HepG2 (cell line): ENCODE measurements around the gene DCLRE1C. TPM values are rescaled to one million over a fixed set of nuclear protein-coding genes. Genes with fewer than 3 reads are reported as not detected.
A peak's percentile ranks its signal among the peaks of the same experiment; 100 is the strongest.

Experiments
- BRCA1 ChIP-seq: sonication (generic); formaldehyde crosslinking; IDR thresholded peaks from 2 replicates; pipeline ENCODE4 v1.4.0; 2020; ENCODE audit warnings: missing genetic modification reagents
- CENPT ChIP-seq: sonication (generic); formaldehyde crosslinking; IDR thresholded peaks from 2 replicates; pipeline ENCODE4 v1.8.0; 2022; ENCODE audit warnings: low read depth, mild to moderate bottlenecking, moderate library complexity, missing genetic modification reagents
- FIP1L1 ChIP-seq: fragments of 200-400 bp; formaldehyde crosslinking; IDR thresholded peaks from 2 replicates; pipeline ENCODE4 v1.6.1; 2018; ENCODE audit warnings: low read depth, mild to moderate bottlenecking, low read length, moderate library complexity, borderline replicate concordance; ENCODE audit not compliant: insufficient read depth
- KDM4B ChIP-seq: sonication (generic); formaldehyde crosslinking; IDR thresholded peaks from 2 replicates; pipeline ENCODE4 v1.4.0; 2020; ENCODE audit warnings: missing genetic modification reagents
- MIER2 ChIP-seq: IDR thresholded peaks from 2 replicates; pipeline ENCODE4 v1.6.1; 2016; ENCODE audit warnings: missing biosample characterization, missing genetic modification reagents
- PITX1 ChIP-seq: sonication (generic); formaldehyde crosslinking; IDR thresholded peaks from 2 replicates; pipeline ENCODE4 v1.5.1; 2020; ENCODE audit warnings: mild to moderate bottlenecking, missing genetic modification reagents
- SP1 ChIP-seq, 2 experiments: fragments of 450-650 bp in 1 of 2; sonication (generic) in 1 of 2; formaldehyde crosslinking in 1 of 2; IDR thresholded peaks; 2 replicates each; pipeline versions ENCODE4 v1.4.0 to v1.6.1; 2016 to 2020; ENCODE audit warnings: missing genetic modification reagents in 1 of 2
- TCF7 ChIP-seq: sonication (generic); IDR thresholded peaks from 2 replicates; pipeline ENCODE4 v1.6.1; 2016; ENCODE audit warnings: antibody characterized with exemption, low read depth
- TOE1 ChIP-seq: sonication (generic); formaldehyde crosslinking; IDR thresholded peaks from 2 replicates; pipeline ENCODE4 v1.4.0; 2020; ENCODE audit warnings: mild to moderate bottlenecking, missing genetic modification reagents
- ZFYVE20 ChIP-seq: sonication (generic); formaldehyde crosslinking; IDR thresholded peaks from 2 replicates; pipeline ENCODE4 v1.8.0; 2023; ENCODE audit warnings: low read depth, mild to moderate bottlenecking, moderate library complexity, missing genetic modification reagents, borderline replicate concordance
- ZKSCAN8 ChIP-seq: IDR thresholded peaks from 2 replicates; pipeline ENCODE4 v1.6.1; 2016; ENCODE audit warnings: borderline replicate concordance, missing genetic modification reagents, missing compliant biosample characterization
- ZNF329 ChIP-seq: sonication (generic); formaldehyde crosslinking; IDR thresholded peaks from 2 replicates; pipeline ENCODE4 v1.9.0; 2021; ENCODE audit warnings: low read depth, mild to moderate bottlenecking, missing genetic modification reagents
- ZNF792 ChIP-seq: IDR thresholded peaks from 2 replicates; pipeline ENCODE4 v1.6.1; 2016
- polyA plus RNA-seq, 8 experiments: library from polyadenylated mRNA; depleted of rRNA in 3 of 8; stranded (reverse) in 7 of 8; unstranded in 1 of 8; fragments of >200 nt; fragmentation: Illumina TruSeq in 4 of 8; extraction: Trizol in 4 of 8; gene quantifications; 2 replicates each; pipeline versions ENCODE4 v1.2.1 to v1.2.3, GENCODE V29; 2011 to 2016; ENCODE audit warnings: low read depth in 4 of 8, missing spikeins in 1 of 8, mixed read lengths in 1 of 8; ENCODE audit not compliant: insufficient read depth in 1 of 8
- total RNA-seq, 5 experiments: library from RNA; depleted of rRNA; stranded (reverse); fragments of >200 nt; fragmentation: Illumina TruSeq; extraction: Trizol; gene quantifications; 2 replicates each; pipeline ENCODE4 v1.2.3, GENCODE V29; 2016; ENCODE audit warnings: low read depth in 1 of 5
- TF ChIP-seq, protein P1 (sequence below): IDR thresholded peaks from 2 replicates; pipeline ENCODE4 v1.6.1; 2016; ENCODE audit warnings: missing compliant biosample characterization, missing genetic modification reagents, borderline replicate concordance
- TF ChIP-seq, protein P2 (sequence below): sonication (generic); formaldehyde crosslinking; IDR thresholded peaks from 2 replicates; pipeline ENCODE4 v1.4.0; 2020; ENCODE audit warnings: missing genetic modification reagents
- TF ChIP-seq, protein P3 (sequence below): sonication (generic); formaldehyde crosslinking; IDR thresholded peaks from 2 replicates; pipeline ENCODE4 v1.4.0; 2020; ENCODE audit warnings: missing genetic modification reagents, mild to moderate bottlenecking, borderline replicate concordance
- TF ChIP-seq, protein P4 (sequence below): IDR thresholded peaks from 2 replicates; pipeline ENCODE4 v1.6.1; 2016; ENCODE audit warnings: low read depth, missing genetic modification reagents, missing compliant biosample characterization

Gene DCLRE1C
- total and polyA plus RNA-seq, 2 of the 13 experiments (the other 11 are each of a cell fraction or from before 2014, with no cell fraction given): 3.0 to 10.3 TPM

DNA sequence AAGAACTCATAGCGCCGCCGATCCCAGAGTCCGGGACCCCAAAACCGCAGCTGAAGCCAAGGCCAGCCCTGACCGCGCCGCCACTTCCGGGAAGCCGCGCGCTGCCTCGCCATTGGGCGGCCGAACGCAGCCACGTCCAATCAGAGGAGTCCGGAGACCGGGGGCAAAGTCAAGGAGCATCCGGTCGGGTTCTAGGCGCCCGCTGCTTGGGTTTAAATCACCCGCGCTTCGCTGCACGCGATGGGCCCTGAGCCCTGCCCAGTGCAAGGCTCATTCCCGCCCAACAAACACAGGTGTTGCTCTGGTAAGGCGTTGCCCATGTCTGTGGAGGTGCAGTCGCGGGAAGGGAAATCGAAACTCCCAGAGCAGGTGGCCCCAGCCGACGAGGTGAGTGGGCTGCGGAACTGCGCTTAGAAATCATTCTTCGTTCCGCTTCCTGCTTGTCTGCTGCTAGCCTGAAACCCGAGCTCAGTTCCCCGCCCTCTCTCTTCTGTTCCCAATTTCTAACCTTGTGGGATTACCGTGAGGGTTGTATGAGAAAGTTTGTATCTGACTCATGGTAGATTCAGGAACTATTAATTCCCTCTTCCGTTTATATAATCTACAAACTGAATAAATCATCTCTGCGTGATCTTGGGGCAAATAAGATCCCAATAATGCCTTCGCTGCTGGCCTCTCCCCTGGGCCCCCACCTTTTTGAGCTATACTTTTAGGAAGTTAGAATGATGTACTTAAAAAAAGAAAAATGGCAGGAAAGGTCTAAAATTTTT is at the start of gene DCLRE1C (continued):
- TF ChIP-seq, protein P1, sequence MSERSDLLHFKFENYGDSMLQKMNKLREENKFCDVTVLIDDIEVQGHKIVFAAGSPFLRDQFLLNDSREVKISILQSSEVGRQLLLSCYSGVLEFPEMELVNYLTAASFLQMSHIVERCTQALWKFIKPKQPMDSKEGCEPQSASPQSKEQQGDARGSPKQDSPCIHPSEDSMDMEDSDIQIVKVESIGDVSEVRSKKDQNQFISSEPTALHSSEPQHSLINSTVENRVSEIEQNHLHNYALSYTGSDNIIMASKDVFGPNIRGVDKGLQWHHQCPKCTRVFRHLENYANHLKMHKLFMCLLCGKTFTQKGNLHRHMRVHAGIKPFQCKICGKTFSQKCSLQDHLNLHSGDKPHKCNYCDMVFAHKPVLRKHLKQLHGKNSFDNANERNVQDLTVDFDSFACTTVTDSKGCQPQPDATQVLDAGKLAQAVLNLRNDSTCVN (CRISPR knock-in tag): peak; percentile 66; the same call in 1 of the 2 replicates
- TF ChIP-seq ZNF792 (CRISPR knock-in tag) (peak; percentile 78; the same call in 1 of the 2 replicates), ZFYVE20 (CRISPR knock-in tag) (peak; percentile 97), TCF7 (no peak), MIER2 (CRISPR knock-in tag) (peak; percentile 47; the same call in 1 of the 2 replicates), BRCA1 (CRISPR knock-in tag) (0 out of 2 replicates have a peak, but pooled peaks have one; percentile 6), SP1 (IDR thresholded peaks at IDR 0.05) (no peak), SP1 (CRISPR knock-in tag; IDR thresholded peaks at IDR 0.05) (no peak), ZNF329 (CRISPR knock-in tag) (peak; percentile 83; the same call in 1 of the 2 replicates), ZKSCAN8 (no peak), PITX1 (CRISPR knock-in tag) (peak; percentile 93), KDM4B (CRISPR knock-in tag) (no peak), CENPT (CRISPR knock-in tag) (peak; percentile 98), TOE1 (CRISPR knock-in tag) (0 out of 2 replicates have a peak, but pooled peaks have one; percentile 85), FIP1L1 (no peak)
- TF ChIP-seq, protein P2, sequence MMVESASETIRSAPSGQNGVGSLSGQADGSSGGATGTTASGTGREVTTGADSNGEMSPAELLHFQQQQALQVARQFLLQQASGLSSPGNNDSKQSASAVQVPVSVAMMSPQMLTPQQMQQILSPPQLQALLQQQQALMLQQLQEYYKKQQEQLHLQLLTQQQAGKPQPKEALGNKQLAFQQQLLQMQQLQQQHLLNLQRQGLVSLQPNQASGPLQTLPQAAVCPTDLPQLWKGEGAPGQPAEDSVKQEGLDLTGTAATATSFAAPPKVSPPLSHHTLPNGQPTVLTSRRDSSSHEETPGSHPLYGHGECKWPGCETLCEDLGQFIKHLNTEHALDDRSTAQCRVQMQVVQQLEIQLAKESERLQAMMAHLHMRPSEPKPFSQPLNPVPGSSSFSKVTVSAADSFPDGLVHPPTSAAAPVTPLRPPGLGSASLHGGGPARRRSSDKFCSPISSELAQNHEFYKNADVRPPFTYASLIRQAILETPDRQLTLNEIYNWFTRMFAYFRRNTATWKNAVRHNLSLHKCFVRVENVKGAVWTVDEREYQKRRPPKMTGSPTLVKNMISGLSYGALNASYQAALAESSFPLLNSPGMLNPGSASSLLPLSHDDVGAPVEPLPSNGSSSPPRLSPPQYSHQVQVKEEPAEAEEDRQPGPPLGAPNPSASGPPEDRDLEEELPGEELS: 0 out of 2 replicates have a peak, but pooled peaks have one; percentile 48
- TF ChIP-seq, protein P3, sequence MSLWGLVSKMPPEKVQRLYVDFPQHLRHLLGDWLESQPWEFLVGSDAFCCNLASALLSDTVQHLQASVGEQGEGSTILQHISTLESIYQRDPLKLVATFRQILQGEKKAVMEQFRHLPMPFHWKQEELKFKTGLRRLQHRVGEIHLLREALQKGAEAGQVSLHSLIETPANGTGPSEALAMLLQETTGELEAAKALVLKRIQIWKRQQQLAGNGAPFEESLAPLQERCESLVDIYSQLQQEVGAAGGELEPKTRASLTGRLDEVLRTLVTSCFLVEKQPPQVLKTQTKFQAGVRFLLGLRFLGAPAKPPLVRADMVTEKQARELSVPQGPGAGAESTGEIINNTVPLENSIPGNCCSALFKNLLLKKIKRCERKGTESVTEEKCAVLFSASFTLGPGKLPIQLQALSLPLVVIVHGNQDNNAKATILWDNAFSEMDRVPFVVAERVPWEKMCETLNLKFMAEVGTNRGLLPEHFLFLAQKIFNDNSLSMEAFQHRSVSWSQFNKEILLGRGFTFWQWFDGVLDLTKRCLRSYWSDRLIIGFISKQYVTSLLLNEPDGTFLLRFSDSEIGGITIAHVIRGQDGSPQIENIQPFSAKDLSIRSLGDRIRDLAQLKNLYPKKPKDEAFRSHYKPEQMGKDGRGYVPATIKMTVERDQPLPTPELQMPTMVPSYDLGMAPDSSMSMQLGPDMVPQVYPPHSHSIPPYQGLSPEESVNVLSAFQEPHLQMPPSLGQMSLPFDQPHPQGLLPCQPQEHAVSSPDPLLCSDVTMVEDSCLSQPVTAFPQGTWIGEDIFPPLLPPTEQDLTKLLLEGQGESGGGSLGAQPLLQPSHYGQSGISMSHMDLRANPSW (CRISPR knock-in tag): peak; percentile 96; the same call in 1 of the 2 replicates
- TF ChIP-seq, protein P4, sequence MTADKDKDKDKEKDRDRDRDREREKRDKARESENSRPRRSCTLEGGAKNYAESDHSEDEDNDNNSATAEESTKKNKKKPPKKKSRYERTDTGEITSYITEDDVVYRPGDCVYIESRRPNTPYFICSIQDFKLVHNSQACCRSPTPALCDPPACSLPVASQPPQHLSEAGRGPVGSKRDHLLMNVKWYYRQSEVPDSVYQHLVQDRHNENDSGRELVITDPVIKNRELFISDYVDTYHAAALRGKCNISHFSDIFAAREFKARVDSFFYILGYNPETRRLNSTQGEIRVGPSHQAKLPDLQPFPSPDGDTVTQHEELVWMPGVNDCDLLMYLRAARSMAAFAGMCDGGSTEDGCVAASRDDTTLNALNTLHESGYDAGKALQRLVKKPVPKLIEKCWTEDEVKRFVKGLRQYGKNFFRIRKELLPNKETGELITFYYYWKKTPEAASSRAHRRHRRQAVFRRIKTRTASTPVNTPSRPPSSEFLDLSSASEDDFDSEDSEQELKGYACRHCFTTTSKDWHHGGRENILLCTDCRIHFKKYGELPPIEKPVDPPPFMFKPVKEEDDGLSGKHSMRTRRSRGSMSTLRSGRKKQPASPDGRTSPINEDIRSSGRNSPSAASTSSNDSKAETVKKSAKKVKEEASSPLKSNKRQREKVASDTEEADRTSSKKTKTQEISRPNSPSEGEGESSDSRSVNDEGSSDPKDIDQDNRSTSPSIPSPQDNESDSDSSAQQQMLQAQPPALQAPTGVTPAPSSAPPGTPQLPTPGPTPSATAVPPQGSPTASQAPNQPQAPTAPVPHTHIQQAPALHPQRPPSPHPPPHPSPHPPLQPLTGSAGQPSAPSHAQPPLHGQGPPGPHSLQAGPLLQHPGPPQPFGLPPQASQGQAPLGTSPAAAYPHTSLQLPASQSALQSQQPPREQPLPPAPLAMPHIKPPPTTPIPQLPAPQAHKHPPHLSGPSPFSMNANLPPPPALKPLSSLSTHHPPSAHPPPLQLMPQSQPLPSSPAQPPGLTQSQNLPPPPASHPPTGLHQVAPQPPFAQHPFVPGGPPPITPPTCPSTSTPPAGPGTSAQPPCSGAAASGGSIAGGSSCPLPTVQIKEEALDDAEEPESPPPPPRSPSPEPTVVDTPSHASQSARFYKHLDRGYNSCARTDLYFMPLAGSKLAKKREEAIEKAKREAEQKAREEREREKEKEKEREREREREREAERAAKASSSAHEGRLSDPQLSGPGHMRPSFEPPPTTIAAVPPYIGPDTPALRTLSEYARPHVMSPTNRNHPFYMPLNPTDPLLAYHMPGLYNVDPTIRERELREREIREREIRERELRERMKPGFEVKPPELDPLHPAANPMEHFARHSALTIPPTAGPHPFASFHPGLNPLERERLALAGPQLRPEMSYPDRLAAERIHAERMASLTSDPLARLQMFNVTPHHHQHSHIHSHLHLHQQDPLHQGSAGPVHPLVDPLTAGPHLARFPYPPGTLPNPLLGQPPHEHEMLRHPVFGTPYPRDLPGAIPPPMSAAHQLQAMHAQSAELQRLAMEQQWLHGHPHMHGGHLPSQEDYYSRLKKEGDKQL: peak; percentile 34; the same call in 1 of the 2 replicates
